HEK293 (cell line): ENCODE data around the gene SYNGR1.

ENCODE experiments used
- BCL11A ChIP-seq: fragments of 450-650 bp; formaldehyde crosslinking; IDR thresholded peaks from 2 replicates; pipeline ENCODE4 v1.5.1; 2016; ENCODE audit warnings: low read depth, missing biosample characterization, missing genetic modification characterization
- CTCF ChIP-seq: fragments of 450-650 bp; formaldehyde crosslinking; IDR thresholded peaks from 2 replicates; pipeline ENCODE4 v1.5.1; 2016; ENCODE audit warnings: missing biosample characterization, missing genetic modification characterization
- GLIS1 ChIP-seq: fragments of 450-650 bp; formaldehyde crosslinking; IDR thresholded peaks from 2 replicates; pipeline ENCODE4 v1.5.1; 2016; ENCODE audit warnings: missing biosample characterization, missing genetic modification characterization
- GLIS2 ChIP-seq: fragments of 450-650 bp; formaldehyde crosslinking; IDR thresholded peaks from 2 replicates; pipeline ENCODE4 v1.5.1; 2016; ENCODE audit warnings: missing biosample characterization, missing genetic modification characterization
- HOXA7 ChIP-seq: sonication (generic); formaldehyde crosslinking; IDR thresholded peaks from 2 replicates; pipeline ENCODE4 v1.8.1; 2022; ENCODE audit warnings: missing genetic modification reagents, borderline replicate concordance
- PATZ1 ChIP-seq: fragments of 450-650 bp; formaldehyde crosslinking; IDR thresholded peaks from 2 replicates; pipeline ENCODE4 v1.5.1; 2016; ENCODE audit warnings: missing biosample characterization, missing genetic modification characterization
- PRDM1 ChIP-seq: fragments of 450-650 bp; formaldehyde crosslinking; IDR thresholded peaks from 2 replicates; pipeline ENCODE4; 2016; ENCODE audit warnings: missing biosample characterization, missing genetic modification characterization
- ZBTB1 ChIP-seq: fragments of 450-650 bp; formaldehyde crosslinking; IDR thresholded peaks from 2 replicates; pipeline ENCODE4 v1.5.1; 2016; ENCODE audit warnings: missing biosample characterization, missing genetic modification characterization
- ZEB2 ChIP-seq: fragments of 450-650 bp; formaldehyde crosslinking; IDR thresholded peaks from 2 replicates; pipeline ENCODE4 v1.5.1; 2016; ENCODE audit warnings: missing biosample characterization, missing genetic modification characterization
- ZFHX2 ChIP-seq: fragments of 450-650 bp; formaldehyde crosslinking; conservative IDR thresholded peaks from 2 replicates; pipeline ENCODE4 v1.5.1; 2016; ENCODE audit warnings: missing biosample characterization, missing genetic modification characterization
- ZFP69B ChIP-seq: fragments of 450-650 bp; formaldehyde crosslinking; IDR thresholded peaks from 2 replicates; pipeline ENCODE4 v1.5.1; 2016; ENCODE audit warnings: missing biosample characterization, missing genetic modification characterization
- ZNF114 ChIP-seq: fragments of 450-650 bp; formaldehyde crosslinking; IDR thresholded peaks from 2 replicates; pipeline ENCODE4 v1.5.0; 2017; ENCODE audit warnings: missing biosample characterization, missing genetic modification characterization
- ZNF175 ChIP-seq: fragments of 450-650 bp; formaldehyde crosslinking; IDR thresholded peaks from 2 replicates; pipeline ENCODE4 v1.5.1; 2016; ENCODE audit warnings: missing biosample characterization, missing genetic modification characterization
- ZNF202 ChIP-seq: fragments of 450-650 bp; formaldehyde crosslinking; IDR thresholded peaks from 2 replicates; pipeline ENCODE4 v1.5.1; 2016; ENCODE audit warnings: missing biosample characterization, missing genetic modification characterization, borderline replicate concordance
- ZNF214 ChIP-seq: fragments of 450-650 bp; formaldehyde crosslinking; IDR thresholded peaks from 2 replicates; pipeline ENCODE4 v1.5.1; 2017; ENCODE audit warnings: missing biosample characterization, mild to moderate bottlenecking, missing genetic modification characterization, borderline replicate concordance
- ZNF221 ChIP-seq: fragments of 450-650 bp; formaldehyde crosslinking; IDR thresholded peaks from 2 replicates; pipeline ENCODE4 v1.5.1; 2017; ENCODE audit warnings: missing biosample characterization, missing genetic modification characterization, borderline replicate concordance
- ZNF274 ChIP-seq, 2 experiments: fragments of 200-500 bp in 1 of 2; fragments of 450-650 bp in 1 of 2; sonication (Bioruptor generic) in 1 of 2; formaldehyde crosslinking in 1 of 2; IDR thresholded peaks; 2 replicates each; pipeline versions ENCODE4 v1.5.1 to v1.6.1; 2014 to 2016; ENCODE audit warnings: borderline replicate concordance in 1 of 2, inconsistent platforms in 1 of 2, low read length in 1 of 2, missing biosample characterization in 1 of 2, missing genetic modification characterization in 1 of 2
- ZNF280C ChIP-seq: fragments of 450-650 bp; formaldehyde crosslinking; IDR thresholded peaks from 2 replicates; pipeline ENCODE4 v1.5.1; 2016; ENCODE audit warnings: missing biosample characterization, missing genetic modification characterization
- ZNF324 ChIP-seq: fragments of 450-650 bp; formaldehyde crosslinking; IDR thresholded peaks from 2 replicates; pipeline ENCODE4 v1.5.1; 2016; ENCODE audit warnings: missing biosample characterization, missing genetic modification characterization
- ZNF366 ChIP-seq: fragments of 450-650 bp; formaldehyde crosslinking; conservative IDR thresholded peaks from 2 replicates; pipeline ENCODE4 v1.5.1; 2016; ENCODE audit warnings: missing biosample characterization, missing genetic modification characterization
- ZNF394 ChIP-seq: fragments of 450-650 bp; formaldehyde crosslinking; IDR thresholded peaks from 2 replicates; pipeline ENCODE4 v1.5.1; 2016; ENCODE audit warnings: missing biosample characterization, missing genetic modification characterization, mild to moderate bottlenecking, moderate library complexity, borderline replicate concordance
- ZNF416 ChIP-seq: fragments of 450-650 bp; formaldehyde crosslinking; IDR thresholded peaks from 2 replicates; pipeline ENCODE4 v1.5.1; 2016; ENCODE audit warnings: missing biosample characterization, missing genetic modification characterization
- ZNF518A ChIP-seq: fragments of 450-650 bp; formaldehyde crosslinking; conservative IDR thresholded peaks from 2 replicates; pipeline ENCODE4 v1.5.1; 2016; ENCODE audit warnings: low read depth, missing biosample characterization, missing genetic modification characterization
- ZNF596 ChIP-seq: fragments of 450-650 bp; IDR thresholded peaks from 2 replicates; pipeline ENCODE4 v1.5.0; 2018; ENCODE audit warnings: missing biosample characterization, mild to moderate bottlenecking, missing genetic modification characterization, moderate library complexity
- ZNF600 ChIP-seq: fragments of 450-650 bp; formaldehyde crosslinking; IDR thresholded peaks from 2 replicates; pipeline ENCODE4 v1.5.1; 2016; ENCODE audit warnings: missing biosample characterization, missing genetic modification characterization
- ZNF660 ChIP-seq: fragments of 450-650 bp; IDR thresholded peaks from 2 replicates; pipeline ENCODE4 v1.5.1; 2018; ENCODE audit warnings: missing biosample characterization, mild to moderate bottlenecking, missing genetic modification characterization
- ZNF747 ChIP-seq: fragments of 450-650 bp; formaldehyde crosslinking; IDR thresholded peaks from 2 replicates; pipeline ENCODE4 v1.5.1; 2016; ENCODE audit warnings: missing biosample characterization, missing genetic modification characterization
- ZNF76 ChIP-seq: fragments of 450-650 bp; formaldehyde crosslinking; IDR thresholded peaks from 2 replicates; pipeline ENCODE4; 2016; ENCODE audit warnings: low read depth, missing biosample characterization, missing genetic modification characterization, borderline replicate concordance
- ZNF837 ChIP-seq: fragments of 450-650 bp; formaldehyde crosslinking; IDR thresholded peaks from 2 replicates; pipeline ENCODE4 v1.5.1; 2016; ENCODE audit warnings: missing biosample characterization, missing genetic modification characterization

SYNGR1 gene

GRCh38 chr22:39308614-39309363 is 41.0 kb upstream of the SYNGR1 start (continued):
- peak; percentile 85 for TF ChIP-seq PATZ1 (tag by site-specific recombination)
- no peak for TF ChIP-seq ZNF175 (tag by site-specific recombination)
- no peak for TF ChIP-seq ZNF600
- no peak for TF ChIP-seq ZNF202 (tag by site-specific recombination)
- no peak for TF ChIP-seq HOXA7 (CRISPR knock-in tag)
- TF ChIP-seq ZNF114, result no peak
- no peak for TF ChIP-seq ZNF837 (tag by site-specific recombination)
- peak; percentile 92 for TF ChIP-seq ZEB2 (tag by site-specific recombination)
- peak; percentile 95 for TF ChIP-seq ZNF660 (tag by site-specific recombination)
- peak; percentile 44; the same call in 1 of the 2 replicates for TF ChIP-seq ZFP69B (tag by site-specific recombination)
- no peak for TF ChIP-seq ZNF280C (tag by site-specific recombination)
- TF ChIP-seq ZNF274 (IDR thresholded peaks at IDR 0.05; ENCODE audit: low read length), result no peak
- TF ChIP-seq ZNF274 (tag by site-specific recombination; IDR thresholded peaks at IDR 0.05; ENCODE audit: borderline replicate concordance), result no peak
- peak; percentile 89 for TF ChIP-seq ZNF324 (tag by site-specific recombination)
- peak; percentile 86 for TF ChIP-seq GLIS2 (tag by site-specific recombination)
- 0 out of 2 replicates have a peak, but pooled peaks have one; percentile 20 for TF ChIP-seq ZNF76 (tag by site-specific recombination)
- TF ChIP-seq GLIS1 (tag by site-specific recombination), result peak; percentile 96
- TF ChIP-seq ZBTB1 (tag by site-specific recombination), result no peak
- peak; percentile 69 for TF ChIP-seq ZNF394
- TF ChIP-seq BCL11A (tag by site-specific recombination), result peak; percentile 88
- no peak for TF ChIP-seq ZNF221 (tag by site-specific recombination)
- TF ChIP-seq PRDM1 (tag by site-specific recombination), result no peak; the same call in 1 of the 2 replicates
- no peak for TF ChIP-seq ZNF596
- TF ChIP-seq ZNF416 (tag by site-specific recombination), result no peak
- no peak for TF ChIP-seq ZNF214 (tag by site-specific recombination)
- TF ChIP-seq ZNF366 (tag by site-specific recombination), result peak; percentile 85
- TF ChIP-seq ZNF747 (tag by site-specific recombination), result no peak
- TF ChIP-seq CTCF (tag by site-specific recombination), result 0 out of 2 replicates have a peak, but pooled peaks have one; percentile 27
- TF ChIP-seq ZNF518A (tag by site-specific recombination), result no peak
- TF ChIP-seq ZFHX2 (tag by site-specific recombination), result no peak
